Ovary (tissue), 9 donors: ENCODE results near the gene CPA5. TPM values are rescaled to one million over a fixed set of nuclear protein-coding genes. Genes with fewer than 3 reads are reported as not detected.

ENCODE experiments used
- DNase-seq, 5 donors: peaks; one replicate each; pipeline ENCODE4 v3.0.0-alpha.2; 2019 to 2020
- H3K27ac ChIP-seq, 2 donors: fragments of 200-600 bp; one replicate each; pipeline versions ENCODE4 v1.5.1 to v1.8.0; 2019 to 2022
- H3K27me3 ChIP-seq: fragments of 200-600 bp; one replicate; pipeline ENCODE4 v1.8.0; 2022
- H3K36me3 ChIP-seq: fragments of 200-600 bp; sonication (generic); one replicate; pipeline ENCODE4 v1.5.1; 2019
- H3K4me1 ChIP-seq: one replicate; pipeline ENCODE4 v1.8.1; 2013; ENCODE audit warnings: mild to moderate bottlenecking, moderate library complexity; ENCODE audit not compliant: insufficient read depth
- H3K4me3 ChIP-seq: fragments of 200-600 bp; sonication (generic); one replicate; pipeline ENCODE4 v1.5.1; 2017
- H3K9me3 ChIP-seq, 2 donors: fragments of 200-600 bp in 1 of 2; sonication (generic) in 1 of 2; one replicate each; pipeline versions ENCODE4 v1.5.1 to v1.8.1; 2013 to 2019; ENCODE audit warnings: mild to moderate bottlenecking in 1 of 2, moderate library complexity in 1 of 2
- EP300 ChIP-seq: sonication (generic); formaldehyde crosslinking; IDR thresholded peaks from one replicate; pipeline ENCODE4 v1.6.1; 2017; ENCODE audit warnings: antibody characterized with exemption
- POLR2A ChIP-seq: fragments of 450-650 bp; IDR thresholded peaks from one replicate; pipeline ENCODE4 v1.6.1; 2017; ENCODE audit warnings: antibody characterized with exemption, mild to moderate bottlenecking, moderate library complexity
- WGBS, 3 donors: extraction: QIAGEN DNeasy Blood & Tissue Kit in 1 of 3; methylation state at CpG; one replicate each; pipeline versions ENCODE4 v1.1.5 to v1.1.7; 2013 to 2017; 5-methylcytosine and 5-hydroxymethylcytosine counted together
- intact Hi-C, 4 donors: fragments of 100-400 bp; cut with DNase I; formaldehyde crosslinking; loops; one replicate each; pipeline versions ENCODE4 v1.11.0 to v1.15.1; 2022 to 2023
- polyA plus RNA-seq, 2 donors: library from polyadenylated mRNA; stranded (reverse); fragments of 200-250 nt in 1 of 2; fragments of 350-450 nt in 1 of 2; fragmentation: Illumina TruSeq in 1 of 2; extraction: RNeasy Lipid Tissue Mini Kit (QIAGEN cat#74804) in 1 of 2; gene quantifications; one replicate each; pipeline ENCODE4 v1.2.3, GENCODE V29; 2013 to 2014
- total RNA-seq, 7 donors: library from RNA; depleted of rRNA in 2 of 7; stranded (reverse); fragments of >200 nt in 2 of 7; fragmentation: NEBNext Ultra II Directional in 3 of 7; extraction: Animal tissue kit (Norgen Biotek cat#: 25700) in 3 of 7; gene quantifications; one replicate each; pipeline versions ENCODE4 v1.1.0 to v1.2.4, GENCODE V29; 2016 to 2023
- TF ChIP-seq, protein P1 (sequence below), 3 donors: fragments of 450-650 bp in 2 of 3; fragments of 200-600 bp in 1 of 3; IDR thresholded peaks; one replicate each; pipeline versions ENCODE4 v1.5.1 to v1.8.0; 2016 to 2022; ENCODE audit warnings: antibody characterized with exemption in 3 of 3, mild to moderate bottlenecking in 1 of 3
- donor health status: DM: no; HTN: no; CAD: no; lungs with moderate emphysema.
- donor health status: DM: no; HTN: no; CAD: no.
- donor health status: Bipolar disorder and iron deficiency.
- donor health status: DM: yes; HTN: yes; CAD: no.
- donor health status: DM: no; HTN: no; CAD: no.
- donor health status: DM: yes; HTN: yes; CAD: no.

The CPA5 gene
- total and polyA plus RNA-seq, 9 donors, result not detected

DNA sequence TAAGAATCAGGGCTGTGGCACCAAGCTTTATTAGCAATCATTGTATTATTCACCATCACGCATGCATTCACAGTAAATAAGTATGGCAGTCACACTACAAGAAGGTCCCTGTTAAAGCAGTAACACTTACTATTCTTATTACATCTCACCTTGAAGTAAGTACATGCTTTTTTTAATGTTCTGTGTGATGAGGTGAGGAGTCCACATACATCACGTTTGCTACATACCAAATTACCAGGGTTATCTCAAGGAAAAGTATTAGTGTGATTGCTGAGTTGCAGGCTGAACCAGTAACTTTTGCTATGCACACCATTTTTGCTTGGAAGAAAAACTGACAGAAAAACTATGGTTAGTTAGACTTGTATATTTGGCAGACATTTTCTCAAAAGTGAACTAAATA, 60.4 kb downstream of the CPA5 start:
- Histone ChIP-seq H3K4me1 (peaks cover 12% of the 10 kb centered on the region), H3K36me3 (no peaks in the 10 kb centered on the region), H3K4me3 (no peak overlapping the region), H3K27me3 (no peaks in the 10 kb centered on the region), H3K27ac (no peak overlapping the region), H3K9me3 (no peaks in the 10 kb centered on the region)
- 75 to 85% (median 83%) methylated on average over 2 of the region's 2 CpGs for WGBS, 3 donors
- DNase-seq, result no peak
- intact Hi-C loops, result no loop called here
- TF ChIP-seq POLR2A, result no peak
- no peak for TF ChIP-seq EP300
- TF ChIP-seq, protein P1, sequence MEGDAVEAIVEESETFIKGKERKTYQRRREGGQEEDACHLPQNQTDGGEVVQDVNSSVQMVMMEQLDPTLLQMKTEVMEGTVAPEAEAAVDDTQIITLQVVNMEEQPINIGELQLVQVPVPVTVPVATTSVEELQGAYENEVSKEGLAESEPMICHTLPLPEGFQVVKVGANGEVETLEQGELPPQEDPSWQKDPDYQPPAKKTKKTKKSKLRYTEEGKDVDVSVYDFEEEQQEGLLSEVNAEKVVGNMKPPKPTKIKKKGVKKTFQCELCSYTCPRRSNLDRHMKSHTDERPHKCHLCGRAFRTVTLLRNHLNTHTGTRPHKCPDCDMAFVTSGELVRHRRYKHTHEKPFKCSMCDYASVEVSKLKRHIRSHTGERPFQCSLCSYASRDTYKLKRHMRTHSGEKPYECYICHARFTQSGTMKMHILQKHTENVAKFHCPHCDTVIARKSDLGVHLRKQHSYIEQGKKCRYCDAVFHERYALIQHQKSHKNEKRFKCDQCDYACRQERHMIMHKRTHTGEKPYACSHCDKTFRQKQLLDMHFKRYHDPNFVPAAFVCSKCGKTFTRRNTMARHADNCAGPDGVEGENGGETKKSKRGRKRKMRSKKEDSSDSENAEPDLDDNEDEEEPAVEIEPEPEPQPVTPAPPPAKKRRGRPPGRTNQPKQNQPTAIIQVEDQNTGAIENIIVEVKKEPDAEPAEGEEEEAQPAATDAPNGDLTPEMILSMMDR (IDR thresholded peaks at IDR 0.05), result no peak

GRCh38 chr7:130409067-130409711, 64.6 kb downstream of the CPA5 start:
- H3K9me3 ChIP-seq, result no peaks in the 10 kb centered on the region
- H3K27me3 ChIP-seq, result no peaks in the 10 kb centered on the region
- TF ChIP-seq, protein P1 (IDR thresholded peaks at IDR 0.05), result no peak
- TF ChIP-seq POLR2A, result no peak
- TF ChIP-seq EP300, result no peak
- 64 to 65% (median 65%) methylated on average over 3 of the region's 3 CpGs for WGBS, 3 donors
- no peak for DNase-seq
- no peak overlapping the region for H3K4me3 ChIP-seq
- H3K27ac ChIP-seq, result no peak overlapping the region
- H3K36me3 ChIP-seq, result no peaks in the 10 kb centered on the region
- intact Hi-C loops, result no loop called here
- H3K4me1 ChIP-seq, result no peaks in the 10 kb centered on the region

DNA sequence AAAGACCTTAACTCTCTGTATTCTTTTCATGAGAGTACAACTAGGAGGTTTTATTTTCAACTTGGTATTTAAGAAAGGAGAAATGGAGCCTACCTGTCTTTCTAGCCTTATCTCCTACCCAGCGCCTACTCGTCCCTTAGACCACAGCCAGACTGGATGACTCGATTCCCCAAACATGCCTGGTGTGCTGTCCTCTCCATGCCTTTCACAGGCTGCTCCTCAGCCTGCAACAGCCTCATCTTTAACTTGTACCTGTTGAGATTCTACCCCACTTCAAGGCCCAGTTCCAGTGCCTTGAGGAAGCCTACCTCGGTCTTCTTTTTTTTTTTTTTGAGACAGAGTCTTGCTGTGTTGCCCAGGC, 65.1 kb downstream of the CPA5 start:
- intact Hi-C loops, result no loop called here
- Histone ChIP-seq H3K36me3 (no peaks in the 10 kb centered on the region), H3K27ac (no peak overlapping the region), H3K27me3 (no peaks in the 10 kb centered on the region), H3K4me1 (no peaks in the 10 kb centered on the region), H3K9me3 (no peaks in the 10 kb centered on the region), H3K4me3 (no peak overlapping the region)
- TF ChIP-seq, protein P1 (IDR thresholded peaks at IDR 0.05), result no peak
- no peak for DNase-seq
- 87 to 89% (median 87%) methylated on average over 4 of the region's 4 CpGs for WGBS, 3 donors

DNA sequence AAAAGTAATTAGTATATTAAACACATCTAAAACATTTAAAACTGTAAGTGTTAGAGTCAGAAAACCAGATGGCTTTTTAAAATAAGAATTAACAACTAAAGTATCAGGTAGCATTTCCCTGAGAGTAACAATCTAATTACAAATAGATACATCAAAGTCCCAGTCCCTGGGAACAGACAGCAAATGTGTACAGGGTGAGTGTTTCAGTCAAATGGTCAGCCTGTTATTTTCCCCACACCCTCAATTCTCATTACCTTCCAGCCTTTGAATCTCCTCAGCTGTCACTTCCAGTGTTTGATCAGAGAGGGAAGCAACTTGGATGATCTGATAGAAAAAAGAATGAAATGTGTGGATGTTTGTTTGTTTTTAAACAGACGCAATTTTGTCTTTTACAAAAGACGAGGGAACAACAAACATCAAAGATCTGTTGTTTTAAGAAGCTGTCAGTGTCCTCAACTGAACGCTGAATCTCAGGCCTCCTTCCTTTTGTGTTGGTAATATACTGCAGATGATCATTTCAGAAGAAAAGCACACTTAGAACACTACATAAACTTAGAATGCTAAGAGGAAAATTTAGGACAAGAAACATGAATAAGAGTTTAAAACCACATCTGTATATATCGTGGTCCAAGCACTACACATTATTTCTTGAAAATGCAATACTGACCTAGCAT, 66.4 kb downstream of the CPA5 start:
- TF ChIP-seq, protein P1 (IDR thresholded peaks at IDR 0.05), result no peak
- TF ChIP-seq POLR2A, result no peak
- no peak for DNase-seq
- Histone ChIP-seq H3K27ac (no peak overlapping the region), H3K4me3 (no peak overlapping the region), H3K36me3 (no peaks in the 10 kb centered on the region), H3K27me3 (no peaks in the 10 kb centered on the region), H3K9me3 (no peaks in the 10 kb centered on the region), H3K4me1 (no peaks in the 10 kb centered on the region)
- WGBS, 3 donors, result 70 to 85% (median 83%) methylated on average over 4 of the region's 4 CpGs
- intact Hi-C loops, result no loop called here
